ENCODE data around the gene TSPEAR.

TSPEAR gene

DNA sequence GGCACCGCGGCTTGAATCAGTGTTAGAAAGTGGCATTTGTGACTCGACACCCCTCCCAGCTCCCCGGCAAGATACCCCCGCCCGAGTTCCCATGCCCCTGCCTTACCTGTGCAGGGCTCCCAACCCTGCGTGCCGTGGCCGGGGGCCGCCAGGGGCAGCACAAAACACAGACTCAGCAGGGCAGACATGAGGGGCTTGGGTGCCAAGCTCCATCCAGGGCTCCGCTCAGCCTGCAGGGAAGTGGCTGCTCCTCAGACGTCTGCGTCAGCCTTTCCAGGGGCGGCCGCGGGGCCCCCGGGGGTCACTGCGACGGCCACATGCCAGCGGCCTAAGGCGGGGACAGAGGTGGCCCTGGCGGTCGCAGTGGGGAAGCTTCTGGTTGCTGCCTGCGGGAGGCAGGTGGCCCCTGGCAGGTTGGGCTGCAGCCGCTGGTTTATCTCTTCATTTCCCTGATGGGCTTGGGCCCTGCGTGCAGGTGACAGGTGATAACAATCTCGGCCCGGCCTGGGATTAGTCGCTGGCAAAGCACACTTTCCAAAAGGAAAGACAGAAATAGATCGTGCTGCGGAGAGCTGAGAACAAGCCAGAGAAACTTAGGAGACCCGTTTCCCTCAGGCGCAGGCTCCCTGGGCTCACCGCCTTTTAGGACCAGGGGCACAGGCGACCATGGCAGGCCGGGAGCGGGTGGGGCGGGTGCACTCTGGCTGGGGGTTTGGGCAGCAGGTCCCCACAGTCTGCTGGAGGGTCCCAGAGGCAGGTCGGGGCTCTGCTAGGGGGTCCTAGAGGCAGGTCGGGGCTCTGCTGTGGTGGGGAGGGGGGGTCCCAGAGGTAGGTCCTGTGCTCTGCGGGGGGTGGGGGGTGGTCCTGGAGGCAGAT, at the start of gene TSPEAR:
TSS of gene TSPEAR (minus strand) at position 246 of the 876 bp plus-strand sequence. CDS start at position 188, 58 bp downstream.
- DNase-seq (ENCODE audit: low read depth in 1 of 2, low spot score in 1 of 2): no peak

- no peak for DNase-seq (ENCODE audit: low read depth in 1 of 2, low spot score in 1 of 2)
Observed at GRCh38 chr21:44760376-44760775, 49.0 kb upstream of the TSPEAR start.

DNA sequence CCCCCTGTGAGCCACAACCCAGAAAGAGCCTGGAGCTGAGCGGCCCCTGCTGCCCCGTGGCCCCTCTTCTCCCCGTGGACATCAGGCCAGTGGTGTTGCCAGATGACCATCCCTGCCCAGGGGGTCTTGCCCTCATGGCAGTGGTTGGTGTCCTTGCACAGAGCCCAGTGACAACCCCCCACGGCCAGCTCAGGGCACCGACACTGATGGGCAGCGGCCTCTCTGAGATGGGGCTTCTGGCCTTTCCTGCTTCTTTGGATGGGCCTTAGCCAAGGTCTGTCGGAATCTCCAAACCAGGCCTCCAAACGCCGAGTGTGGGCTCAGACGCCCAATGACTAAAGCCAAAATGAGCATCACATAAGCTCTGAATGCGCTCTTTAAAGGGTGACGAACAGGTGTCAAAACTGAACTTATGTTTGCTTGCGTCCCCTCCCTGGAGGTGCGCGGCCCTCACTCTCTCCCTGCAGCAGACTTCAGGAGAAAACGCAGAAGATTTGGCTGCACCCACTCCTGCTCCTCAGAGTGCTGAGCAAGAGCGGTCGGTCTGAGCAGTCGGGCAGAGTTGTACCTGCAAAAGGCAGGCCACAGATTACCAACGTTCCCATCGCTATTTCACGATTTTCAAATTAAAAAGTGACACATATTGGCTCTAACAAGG, 48.4 kb upstream of the TSPEAR start:
- no peak for DNase-seq (ENCODE audit: low read depth in 1 of 2, low spot score in 1 of 2)

DNA sequence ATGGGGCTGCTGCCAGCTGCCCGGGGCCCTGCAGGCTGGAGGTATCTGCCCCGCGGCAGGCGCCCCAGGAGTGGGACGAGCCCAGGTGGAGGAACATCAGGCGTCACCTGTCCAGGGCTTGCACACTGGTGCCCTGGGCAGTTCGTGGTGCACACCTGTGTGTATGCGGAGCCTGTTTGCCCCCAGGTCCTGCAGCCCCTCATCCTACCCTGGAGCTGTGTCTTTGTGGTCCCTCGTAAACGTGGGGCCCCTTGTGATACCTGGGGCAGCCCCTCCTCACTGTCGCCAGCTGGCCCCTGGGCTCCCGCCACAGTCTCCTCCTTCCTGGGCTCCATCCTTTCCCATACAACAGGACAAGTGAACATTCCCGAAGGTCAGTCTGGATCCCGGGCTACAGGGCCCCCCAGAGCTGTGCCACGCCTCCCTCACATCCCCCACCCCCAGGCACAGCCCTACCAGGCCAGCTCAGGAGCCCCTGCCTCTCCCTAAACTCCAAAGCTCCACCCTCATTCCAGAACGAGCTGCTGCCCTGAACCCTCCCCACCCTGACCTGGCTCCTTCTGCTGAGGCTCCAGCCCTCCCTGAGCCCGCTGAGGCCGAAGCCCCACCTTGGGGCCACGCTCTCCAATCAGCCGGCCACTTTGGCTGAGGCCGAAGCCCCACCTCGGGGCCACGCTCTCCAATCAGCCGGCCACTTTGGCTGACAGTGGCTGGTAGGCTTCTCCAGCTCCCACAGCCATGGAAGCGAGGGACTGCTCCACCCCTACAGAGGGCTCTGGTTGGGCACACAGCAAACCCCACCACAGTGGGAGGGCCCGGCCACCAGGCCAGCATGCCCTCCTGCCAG, 47.6 kb upstream of the TSPEAR start:
- DNase-seq (ENCODE audit: low read depth in 1 of 2, low spot score in 1 of 2): no peak

DNA sequence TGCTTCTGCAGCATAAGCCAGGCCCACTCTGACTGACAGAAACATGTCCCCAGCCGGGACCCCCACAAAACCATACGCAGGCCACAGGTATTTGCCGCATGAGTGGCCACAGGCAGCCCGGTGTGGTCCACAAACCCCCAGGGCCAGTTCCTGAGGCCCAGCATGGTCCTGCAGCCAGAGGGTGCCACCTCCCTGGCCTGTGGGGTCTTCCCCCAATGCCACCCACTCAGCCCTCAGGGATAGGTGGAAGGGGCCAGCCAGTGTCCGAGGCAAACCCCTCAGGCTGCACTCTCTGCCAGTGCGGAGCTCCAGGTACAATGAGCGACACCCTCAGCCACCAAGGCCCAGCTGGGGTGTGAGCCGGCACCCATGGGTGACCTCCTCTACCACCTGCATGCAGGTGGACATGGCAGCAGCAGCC, 46.8 kb upstream of the TSPEAR start:
- no peak for DNase-seq (ENCODE audit: low read depth in 1 of 2, low spot score in 1 of 2)

DNA sequence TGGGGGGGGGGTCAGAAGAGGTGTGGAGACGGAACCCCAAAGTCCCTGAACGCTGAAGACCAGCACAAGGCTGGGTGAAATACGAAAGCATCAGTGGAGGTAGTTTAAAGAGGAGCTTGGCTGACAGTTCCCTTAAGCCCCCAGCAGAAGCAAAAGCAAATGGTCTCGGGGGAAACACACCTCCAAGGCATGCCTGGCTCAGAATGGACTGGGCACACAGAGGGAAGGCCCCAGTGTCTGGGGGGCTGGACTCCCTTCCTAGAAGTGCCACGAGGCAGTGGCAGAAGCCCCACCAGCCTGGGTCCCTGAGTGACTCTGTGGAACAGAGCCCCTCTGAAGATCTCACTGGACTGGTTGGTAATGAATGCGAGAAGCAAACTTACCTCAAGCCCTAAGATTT, 46.4 kb upstream of the TSPEAR start:
- DNase-seq (ENCODE audit: low read depth in 1 of 2, low spot score in 1 of 2): no peak

- no peak for DNase-seq (ENCODE audit: low read depth in 1 of 2, low spot score in 1 of 2)
Observed at GRCh38 chr21:44756423-44757185, 45.2 kb upstream of the TSPEAR start.

DNA sequence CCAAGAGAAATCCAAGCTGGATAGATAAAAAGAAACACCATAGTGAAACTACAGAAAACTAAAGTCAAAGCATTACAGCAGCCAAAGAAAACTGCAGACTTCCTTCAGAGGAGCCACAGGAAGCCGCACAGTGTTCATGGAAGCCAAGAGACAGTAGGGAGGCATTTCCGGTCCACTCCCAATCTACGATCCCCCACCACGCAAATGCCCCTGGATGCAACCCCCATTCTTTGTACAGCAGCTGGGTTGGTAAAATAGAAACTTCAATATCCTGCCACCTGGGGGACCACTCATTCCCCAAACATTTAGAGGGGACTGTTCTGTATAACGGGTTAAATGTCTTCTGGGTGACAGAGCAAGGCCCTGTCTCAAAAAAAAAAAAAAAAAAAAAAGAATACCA, 43.9 kb upstream of the TSPEAR start:
- DNase-seq (ENCODE audit: low read depth in 1 of 2, low spot score in 1 of 2): no peak

DNA sequence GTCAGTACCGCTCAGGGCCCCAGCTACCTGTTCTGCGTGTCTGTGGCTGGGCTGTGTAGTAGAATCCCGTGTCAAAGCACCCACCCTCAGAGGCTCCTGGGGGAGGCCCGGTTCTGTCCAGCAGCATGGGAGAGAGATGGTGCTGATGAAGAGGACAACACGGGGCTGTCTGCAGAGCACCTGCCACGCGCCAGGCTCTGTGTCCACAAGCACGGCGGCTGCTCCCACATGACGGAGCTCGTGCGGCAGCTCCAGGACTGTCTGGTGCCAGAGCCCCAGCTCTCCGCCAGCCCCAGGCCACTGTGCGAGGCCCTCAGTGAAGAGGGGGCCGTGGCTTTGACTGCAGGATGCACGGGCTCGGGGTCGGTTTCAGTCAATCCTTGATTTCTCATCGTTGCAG, 42.0 kb upstream of the TSPEAR start:
- no peak for DNase-seq (ENCODE audit: low read depth in 1 of 2, low spot score in 1 of 2)

DNA sequence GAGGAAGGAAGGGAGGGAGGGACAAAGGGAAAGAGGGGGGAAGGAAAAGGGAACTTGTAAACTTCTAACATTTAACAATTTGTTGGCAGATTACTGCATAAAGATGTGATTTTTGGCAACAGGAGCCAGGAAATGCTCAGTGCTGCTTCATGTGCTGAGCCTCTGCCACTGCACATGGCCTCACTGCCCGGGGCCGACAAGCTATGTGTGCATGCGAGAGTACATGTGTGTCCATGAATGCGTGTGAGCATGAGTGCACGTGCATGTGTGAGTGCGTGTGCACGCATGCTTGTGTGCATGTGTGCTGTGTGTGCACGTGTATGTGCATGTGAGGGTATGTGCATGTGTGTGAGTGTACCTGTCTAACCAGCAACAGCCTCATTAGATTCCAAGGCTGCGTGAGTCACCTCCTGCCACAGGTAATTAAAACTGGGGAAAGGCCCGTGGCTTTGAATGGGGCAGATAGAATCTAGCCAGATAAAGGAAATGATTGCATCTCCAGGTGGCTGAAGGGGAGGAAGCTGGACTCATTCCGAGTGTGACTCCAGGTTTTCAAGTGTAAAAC, 41.4 kb upstream of the TSPEAR start:
- DNase-seq (ENCODE audit: low read depth in 1 of 2, low spot score in 1 of 2): no peak

DNA sequence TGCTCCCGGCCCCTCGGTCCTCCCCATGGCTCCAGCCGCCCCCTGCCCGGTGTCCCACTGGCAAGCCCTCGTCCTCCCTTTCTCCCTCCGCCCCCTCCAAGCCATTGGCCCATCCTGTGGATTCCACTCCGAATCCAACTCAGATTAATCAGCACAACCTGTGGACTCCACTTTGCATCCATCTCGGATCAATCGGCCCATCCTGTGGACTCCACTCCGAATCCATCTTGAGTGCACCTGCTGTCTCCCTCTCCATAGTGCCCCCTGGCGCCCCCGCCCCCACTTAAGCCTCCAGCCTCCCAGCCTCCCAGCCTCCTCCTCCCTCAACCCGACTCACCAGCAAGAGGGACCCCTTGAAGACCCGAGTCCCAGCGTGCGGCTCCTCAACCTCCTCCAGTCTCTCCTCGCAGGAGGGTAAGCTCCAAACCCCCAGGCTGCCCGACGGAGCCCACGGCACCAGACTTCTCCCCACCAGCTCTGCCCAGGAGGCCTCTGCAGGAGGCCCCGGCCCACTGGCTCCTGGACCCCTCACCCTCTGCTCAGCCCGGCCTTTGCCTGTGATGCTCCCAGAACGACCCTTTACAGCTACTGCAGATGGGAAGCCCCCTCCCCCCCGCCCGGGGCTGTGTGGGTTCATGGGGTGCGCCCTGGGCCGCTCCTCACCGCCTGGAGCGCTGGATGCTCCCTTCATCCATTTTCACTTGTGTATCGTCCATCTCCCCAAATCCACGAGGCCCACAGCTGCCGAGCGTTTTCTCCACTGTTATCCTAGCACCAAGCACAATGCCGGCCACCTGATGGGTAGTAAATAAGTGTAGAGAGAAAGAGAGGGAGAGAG, 40.6 kb upstream of the TSPEAR start:
- DNase-seq (ENCODE audit: low read depth in 1 of 2, low spot score in 1 of 2): no peak

DNA sequence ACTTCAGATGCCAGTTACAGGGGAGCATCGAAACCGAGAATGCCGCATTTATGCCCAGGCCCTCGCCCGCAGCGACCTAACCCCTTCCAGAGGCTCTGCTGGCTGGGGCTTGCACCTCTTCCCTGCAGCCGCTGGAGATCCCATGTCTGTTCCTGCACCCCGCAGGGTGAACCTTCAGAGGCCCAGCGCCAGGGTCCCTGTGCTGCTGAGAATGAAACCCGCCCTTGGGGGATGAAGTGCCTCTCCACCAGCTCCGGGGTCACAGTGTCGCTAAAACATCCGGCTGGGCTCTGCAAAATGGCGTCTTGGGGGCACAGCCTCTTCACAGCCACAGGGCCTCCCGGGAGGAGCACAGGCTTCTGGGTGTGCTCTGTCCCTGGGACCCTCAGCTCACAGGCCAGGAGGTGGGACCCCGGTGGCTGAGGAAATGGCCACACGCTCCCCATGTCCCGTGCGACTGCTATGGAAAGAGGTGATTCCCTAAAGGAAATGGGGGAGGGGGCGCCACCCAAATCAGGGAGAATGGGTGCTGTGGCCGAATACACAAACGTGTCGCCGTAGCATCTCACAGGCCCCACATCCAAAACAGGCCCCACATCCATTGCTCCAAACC, 39.9 kb upstream of the TSPEAR start:
- no peak for DNase-seq (ENCODE audit: low read depth in 1 of 2, low spot score in 1 of 2)

DNA sequence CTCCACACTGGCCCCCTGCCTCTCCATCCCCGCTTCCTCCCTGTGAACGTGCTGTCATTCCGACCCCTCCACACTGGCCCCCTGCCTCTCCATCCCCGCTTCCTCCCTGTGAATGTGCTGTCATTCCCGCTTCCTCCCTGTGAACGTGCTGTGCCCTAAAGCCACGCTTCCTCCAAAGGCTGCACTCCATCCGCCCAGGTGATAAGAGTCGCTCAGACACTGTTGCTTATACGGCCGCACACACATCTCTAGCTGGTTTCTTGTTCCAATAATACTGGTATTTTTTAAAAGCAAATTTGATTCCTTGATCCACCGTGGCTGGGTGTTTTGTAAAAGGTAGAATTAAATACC, 39.3 kb upstream of the TSPEAR start:
- no peak for DNase-seq (ENCODE audit: low read depth in 1 of 2, low spot score in 1 of 2)

- no peak for DNase-seq (ENCODE audit: low read depth in 1 of 2, low spot score in 1 of 2)
Observed at GRCh38 chr21:44749759-44750674, 38.6 kb upstream of the TSPEAR start.

DNA sequence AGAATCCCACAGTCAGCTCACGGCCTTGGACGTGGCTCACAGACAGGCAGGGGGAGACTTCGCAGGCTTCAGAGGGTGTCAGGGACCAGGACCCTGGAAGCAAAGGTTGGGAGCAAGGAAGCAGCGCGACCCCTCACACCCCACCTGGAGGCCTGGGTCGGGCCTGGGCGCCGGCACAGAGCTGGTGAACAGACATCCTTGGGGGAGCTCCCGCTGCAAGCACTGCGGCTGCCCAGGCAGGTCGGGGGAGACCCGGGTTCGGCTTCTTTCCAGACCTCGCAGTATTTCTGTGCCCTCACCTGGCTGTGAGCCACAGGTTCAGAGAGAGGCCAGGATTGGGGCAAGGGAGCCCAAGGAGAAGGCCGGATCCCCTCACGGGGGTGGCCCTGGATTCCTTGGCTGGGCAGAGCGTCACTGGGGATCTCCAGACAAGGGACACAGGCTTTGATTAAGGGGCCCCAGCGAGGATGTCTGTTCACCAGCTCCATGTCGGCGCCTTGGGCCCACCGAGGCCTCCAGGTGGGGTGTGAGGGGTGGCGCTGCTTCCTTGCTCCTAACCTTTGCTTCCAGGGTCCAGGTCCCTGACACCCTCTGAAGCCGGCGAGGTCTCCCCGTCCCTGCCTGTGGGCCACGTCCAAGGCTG, 37.9 kb upstream of the TSPEAR start:
- DNase-seq (ENCODE audit: low read depth in 1 of 2, low spot score in 1 of 2): no peak

DNA sequence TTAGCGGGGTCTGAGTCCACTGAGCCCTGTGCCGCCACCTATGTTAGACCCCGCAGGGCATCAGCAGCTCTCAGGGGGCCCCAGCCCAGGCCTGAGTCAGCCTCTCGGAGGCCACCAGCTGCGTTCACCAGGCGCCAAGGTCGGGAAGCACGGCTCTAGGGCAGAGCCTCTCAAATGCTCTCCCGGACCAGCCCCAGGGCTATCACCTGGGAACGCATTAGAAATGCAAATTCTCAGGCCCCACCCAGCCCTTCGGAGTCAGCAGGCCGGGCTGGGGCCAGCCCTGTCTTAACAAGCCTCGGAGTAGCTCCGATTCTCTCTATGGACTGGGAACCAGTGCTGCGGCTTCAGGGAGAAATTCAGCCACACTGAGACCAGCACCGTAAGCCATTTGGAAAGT, 37.2 kb upstream of the TSPEAR start:
- DNase-seq (ENCODE audit: low read depth in 1 of 2, low spot score in 1 of 2): no peak

DNA sequence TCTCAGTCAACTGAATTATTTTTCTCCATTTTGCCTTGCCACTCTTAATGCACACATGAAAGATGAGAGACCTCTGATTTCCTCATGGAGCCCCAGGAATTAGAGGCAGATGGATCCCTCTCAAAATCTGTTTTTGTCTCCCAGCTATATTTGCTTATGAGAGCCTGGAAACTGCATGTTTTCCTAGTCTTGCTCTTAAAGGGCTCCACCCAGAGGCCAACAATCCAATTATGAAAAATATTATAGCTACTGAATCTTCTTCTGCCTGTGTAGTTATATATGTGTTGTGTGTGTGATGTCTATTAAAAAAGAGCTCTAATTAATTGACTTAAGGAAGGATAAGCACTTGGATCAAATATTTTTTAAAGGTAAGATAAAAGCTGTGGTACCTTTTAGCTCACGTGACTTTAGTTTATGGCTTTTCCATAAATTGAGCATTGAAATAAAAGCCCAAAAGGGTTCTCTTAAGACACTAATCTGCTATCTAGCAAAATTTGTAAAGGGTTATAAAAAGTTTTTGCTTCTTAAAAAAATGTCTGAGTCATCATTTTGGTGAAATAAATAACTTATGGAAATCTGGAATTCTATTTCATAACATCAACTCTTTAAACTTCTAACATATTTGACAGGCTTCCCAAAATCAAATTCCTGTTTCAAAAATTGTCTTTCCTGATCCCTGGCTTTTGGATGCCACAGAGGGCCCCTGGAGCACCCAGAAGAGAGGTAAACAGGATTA, 31.2 kb upstream of the TSPEAR start:
- DNase-seq (ENCODE audit: low read depth in 1 of 2, low spot score in 1 of 2): no peak

All from activated T-helper 1 cell treated with anti-CD3 and anti-CD28 coated beads, Interleukin-2, amount 50 U/mL, for 16 hours (primary cell).